Testis (tissue), 2 donors: ENCODE results near the gene KRTAP8-1.

Experiments
- CTCF ChIP-seq, 3 experiments: fragments of 450-650 bp in 2 of 3; fragments of 200-600 bp in 1 of 3; sonication (generic) in 1 of 3; IDR thresholded peaks; one replicate each; pipeline ENCODE4 v1.5.1; 2016 to 2019; ENCODE audit warnings: antibody characterized with exemption in 3 of 3, mild to moderate bottlenecking in 2 of 3, moderate library complexity in 1 of 3
- POLR2A ChIP-seq: fragments of 450-650 bp; IDR thresholded peaks from one replicate; pipeline ENCODE4 v1.6.1; 2017; ENCODE audit warnings: antibody characterized with exemption, mild to moderate bottlenecking, moderate library complexity

GRCh38 chr21:30779249-30779648, 33.8 kb downstream of the KRTAP8-1 start:
- TF ChIP-seq POLR2A: no peak
- no peak for TF ChIP-seq CTCF (IDR thresholded peaks at IDR 0.05)
